H7 (cell line): ENCODE data around the gene PRRG2. TPM values are rescaled to one million over a fixed set of nuclear protein-coding genes. Genes with fewer than 3 reads are reported as not detected.

Experiments used
- DNase-seq: peaks from one replicate; pipeline ENCODE4 v3.0.0; 2012
- H3K27me3 ChIP-seq: 2 replicates; pipeline ENCODE4 v1.6.0; 2011; ENCODE audit warnings: mild to moderate bottlenecking, low read length; ENCODE audit not compliant: control insufficient read depth, insufficient read depth
- H3K36me3 ChIP-seq: replicated peaks from 2 replicates; pipeline ENCODE4 v1.5.1; 2011; ENCODE audit warnings: low read length; ENCODE audit not compliant: control insufficient read depth, insufficient read depth
- H3K4me3 ChIP-seq: 2 replicates; pipeline ENCODE4 v1.5.1; 2011; ENCODE audit warnings: low read depth, mild to moderate bottlenecking, control low read depth, low read length, moderate library complexity; ENCODE audit not compliant: insufficient read depth
- total RNA-seq: library from RNA; depleted of rRNA; stranded (reverse); fragments of >200 nt; shearing (Covaris generic); gene quantifications from 2 replicates; pipeline ENCODE4 v1.2.3, GENCODE V29; 2014; rRNA removed

PRRG2 gene
- total RNA-seq: 0.55 and 1.2 TPM in 2 replicates

DNA sequence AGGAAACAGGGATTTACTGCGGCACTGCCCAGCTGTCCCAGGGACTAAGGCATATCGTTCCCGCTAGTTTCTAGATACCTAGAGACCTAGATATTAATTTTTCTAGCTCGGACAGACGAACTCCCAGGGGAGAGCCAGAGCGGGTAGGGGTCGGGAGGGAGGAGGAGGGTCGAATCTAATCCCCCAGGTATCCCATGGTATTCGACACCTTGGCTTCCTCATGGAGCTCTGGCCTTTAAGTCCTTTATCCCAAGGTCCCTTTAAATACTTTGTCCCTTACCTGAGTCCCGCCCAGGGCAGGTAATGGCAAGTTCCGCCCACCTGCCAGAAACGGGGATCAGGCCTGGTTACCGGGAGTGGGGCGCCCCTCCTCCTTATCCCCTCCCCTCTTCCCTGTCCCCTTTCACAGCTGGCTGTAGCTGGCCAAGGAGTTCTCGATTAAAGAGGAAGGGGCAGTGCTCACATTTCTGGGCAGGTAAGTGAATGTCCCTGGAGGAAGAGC lies at the start of gene PRRG2:
PRRG2 (plus strand) TSS at position 310 of the 502 bp plus-strand sequence. CDS start 1,904 bp downstream, outside the sequence.
- peak within 1 kb of the TSS; percentile 93 for H3K4me3 ChIP-seq
- H3K27me3 ChIP-seq: no peaks in the 10 kb centered on the region
- peak; percentile 53 for DNase-seq
- H3K36me3 ChIP-seq: peaks cover 1% of the 10 kb centered on the region

DNA sequence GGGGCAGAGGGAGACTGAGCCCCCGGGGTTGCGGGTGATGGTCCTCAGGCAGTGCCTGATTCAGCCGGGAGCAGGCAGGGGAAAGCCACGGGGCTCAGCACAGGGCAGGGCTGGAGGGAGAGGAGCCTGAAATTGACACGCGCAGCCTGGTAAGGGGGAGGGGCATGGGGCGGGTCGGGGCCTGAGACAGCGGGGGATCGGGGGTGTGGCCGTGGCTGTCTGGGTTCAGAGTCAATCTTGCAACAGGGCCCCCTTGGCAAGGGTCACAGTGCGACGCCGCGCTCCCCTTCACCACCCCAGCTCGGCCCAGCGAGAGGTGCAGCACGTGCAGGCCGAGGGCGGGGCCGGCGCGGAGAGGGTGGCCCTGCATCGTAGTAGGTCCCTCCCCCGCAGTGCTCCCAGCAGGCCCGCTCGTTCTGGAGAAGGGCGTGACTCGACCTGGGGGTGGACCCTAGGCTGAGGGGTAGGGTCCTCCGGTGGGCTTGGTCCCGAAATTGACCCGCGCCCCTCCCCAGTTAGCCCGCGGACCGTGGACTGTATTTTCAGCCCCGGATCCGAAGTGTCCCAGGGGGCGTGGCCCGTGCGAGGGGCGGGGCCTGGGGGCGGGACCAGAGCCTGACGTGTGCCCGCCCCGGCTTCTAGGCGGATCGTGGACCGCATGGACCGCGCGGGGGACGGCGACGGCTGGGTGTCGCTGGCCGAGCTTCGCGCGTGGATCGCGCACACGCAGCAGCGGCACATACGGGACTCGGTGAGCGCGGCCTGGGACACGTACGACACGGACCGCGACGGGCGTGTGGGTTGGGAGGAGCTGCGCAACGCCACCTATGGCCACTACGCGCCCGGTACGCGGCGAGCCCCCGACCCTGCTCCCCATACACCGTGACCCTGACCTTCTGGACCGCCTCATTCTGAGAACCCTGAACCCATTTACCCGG lies 47.3 kb upstream of the PRRG2 start:
- H3K36me3 ChIP-seq: no peaks in the 10 kb centered on the region
- H3K27me3 ChIP-seq: peaks cover 3% of the 10 kb centered on the region; the same call in 1 of the 2 replicates
- peak; percentile 96 for DNase-seq

DNA sequence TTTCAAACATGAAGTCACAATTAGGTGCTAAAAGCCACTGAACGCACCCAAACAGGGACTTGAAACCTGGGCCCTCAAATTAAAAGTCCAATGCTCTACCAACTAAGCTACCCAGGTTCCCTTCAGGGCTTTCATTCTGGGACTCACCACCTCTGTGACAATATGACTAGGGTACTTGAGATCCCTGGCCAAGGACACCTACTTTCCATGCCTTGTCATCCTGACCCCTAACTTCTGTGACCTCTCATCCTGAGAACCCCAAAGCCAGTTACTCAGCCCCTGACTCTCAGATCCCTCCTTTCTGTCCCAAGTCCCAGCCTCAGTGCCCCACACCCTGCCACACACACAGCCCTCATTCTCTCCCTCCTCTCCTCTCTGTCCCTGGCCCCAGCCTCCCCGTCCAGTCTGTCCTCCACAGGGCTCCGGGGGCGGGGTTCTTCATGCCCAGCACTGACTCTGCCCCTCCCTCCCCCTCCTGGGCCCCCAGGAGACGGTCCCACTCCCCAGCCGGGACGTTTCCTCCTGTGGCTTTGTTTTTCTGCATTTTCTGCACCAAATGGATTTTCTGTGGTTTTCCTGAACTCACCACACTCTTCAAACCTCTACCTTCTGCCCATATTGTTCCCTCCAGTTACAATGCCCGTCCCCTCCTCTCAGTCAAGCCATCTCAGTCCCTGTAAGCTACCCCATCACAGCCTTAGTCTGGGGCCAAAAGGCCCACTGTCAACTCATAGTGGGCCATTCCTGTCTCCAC lies 46.3 kb upstream of the PRRG2 start:
- peaks cover 3% of the 10 kb centered on the region; the same call in 1 of the 2 replicates for H3K27me3 ChIP-seq
- H3K4me3 ChIP-seq: no peak overlapping the region
- no peaks in the 10 kb centered on the region for H3K36me3 ChIP-seq
- DNase-seq: peak; percentile 64

More for the DNA sequence above, 47.3 kb upstream of the PRRG2 start:
- peak overlapping the region; percentile 68 for H3K4me3 ChIP-seq

DNA sequence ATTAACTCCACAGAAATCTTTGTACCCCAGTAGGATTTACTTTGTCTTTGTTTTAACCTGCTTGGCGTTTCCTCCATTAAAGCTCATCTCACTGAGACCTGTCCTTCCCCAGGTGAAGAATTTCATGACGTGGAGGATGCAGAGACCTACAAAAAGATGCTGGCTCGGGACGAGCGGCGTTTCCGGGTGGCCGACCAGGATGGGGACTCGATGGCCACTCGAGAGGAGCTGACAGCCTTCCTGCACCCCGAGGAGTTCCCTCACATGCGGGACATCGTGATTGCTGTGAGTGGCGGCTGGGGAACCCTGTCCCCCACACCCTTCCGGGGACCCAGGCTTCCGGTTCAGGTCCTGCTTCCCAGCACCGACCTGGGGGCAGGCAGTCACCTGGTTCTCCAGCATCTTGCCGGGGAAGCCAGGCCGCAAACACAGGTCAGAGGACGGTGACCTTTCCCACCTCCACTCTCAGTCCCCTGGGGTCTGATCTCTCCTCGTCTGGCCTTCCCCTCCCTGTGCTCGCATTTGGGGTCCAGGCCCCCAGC lies 44.1 kb upstream of the PRRG2 start:
- Histone ChIP-seq H3K36me3 (peaks cover under 1% of the 10 kb centered on the region; the same call in 1 of the 2 replicates), H3K27me3 (peaks cover 3% of the 10 kb centered on the region; the same call in 1 of the 2 replicates), H3K4me3 (no peak overlapping the region)
- DNase-seq: no peak

DNA sequence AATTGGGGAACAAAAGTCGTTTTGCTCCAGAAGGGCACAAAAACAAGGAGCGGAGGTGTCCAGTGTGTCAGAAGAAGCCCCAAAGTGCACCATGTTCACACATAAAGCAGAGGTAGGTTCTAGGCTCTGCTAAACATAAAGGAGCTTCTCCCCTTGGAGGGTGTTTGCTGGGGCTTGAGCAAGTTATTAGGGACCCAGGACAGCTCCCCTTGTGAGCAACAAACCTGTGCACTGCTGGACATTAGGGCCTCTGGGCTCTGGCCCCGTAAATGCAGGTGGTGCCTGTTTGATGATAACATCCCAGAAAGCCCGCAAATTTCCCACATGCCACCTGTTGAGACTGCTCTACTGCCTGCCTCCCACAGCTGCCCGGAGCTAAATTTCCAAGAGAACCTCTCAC lies 42.5 kb upstream of the PRRG2 start:
- H3K4me3 ChIP-seq: no peak overlapping the region
- peaks cover 1% of the 10 kb centered on the region; the same call in 1 of the 2 replicates for H3K36me3 ChIP-seq
- DNase-seq: no peak
- H3K27me3 ChIP-seq: peaks cover 3% of the 10 kb centered on the region; the same call in 1 of the 2 replicates

DNA sequence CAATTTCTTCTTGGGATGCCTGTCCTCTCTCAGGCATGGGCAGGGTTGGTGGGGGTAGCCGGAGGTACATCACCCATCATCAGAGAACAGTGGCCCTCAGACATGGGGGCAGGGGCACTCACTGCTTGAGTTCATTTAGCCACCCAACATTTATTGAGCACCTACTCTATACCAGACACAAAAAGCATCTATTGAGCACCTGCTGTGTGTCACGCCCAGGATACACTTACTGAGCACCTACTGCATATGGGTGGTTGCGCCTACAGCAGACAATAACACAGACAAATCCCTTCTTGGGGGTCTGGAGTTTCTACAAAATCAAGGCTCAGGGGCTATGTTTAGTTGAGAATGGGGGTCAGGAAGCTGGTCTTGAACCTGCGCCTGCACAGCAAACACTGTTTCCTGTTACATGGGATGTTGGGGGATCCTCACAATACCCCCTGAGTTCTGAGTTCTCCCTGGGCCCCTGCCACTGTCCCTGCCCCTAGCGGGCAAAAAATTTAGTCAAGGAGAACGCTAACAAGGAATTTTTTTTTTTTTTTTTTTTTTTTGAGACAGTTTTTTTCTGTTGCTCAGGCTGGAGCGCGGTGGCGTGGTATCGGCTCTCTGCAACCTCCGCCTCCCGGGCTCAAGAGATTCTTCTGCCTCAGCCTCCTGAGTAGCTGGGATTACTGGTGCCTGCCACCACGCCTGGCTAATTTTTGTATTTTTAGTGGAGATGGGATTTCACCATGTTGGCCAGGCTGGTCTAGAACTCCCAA lies 41.7 kb upstream of the PRRG2 start:
- peaks cover 1% of the 10 kb centered on the region; the same call in 1 of the 2 replicates for H3K36me3 ChIP-seq

DNA sequence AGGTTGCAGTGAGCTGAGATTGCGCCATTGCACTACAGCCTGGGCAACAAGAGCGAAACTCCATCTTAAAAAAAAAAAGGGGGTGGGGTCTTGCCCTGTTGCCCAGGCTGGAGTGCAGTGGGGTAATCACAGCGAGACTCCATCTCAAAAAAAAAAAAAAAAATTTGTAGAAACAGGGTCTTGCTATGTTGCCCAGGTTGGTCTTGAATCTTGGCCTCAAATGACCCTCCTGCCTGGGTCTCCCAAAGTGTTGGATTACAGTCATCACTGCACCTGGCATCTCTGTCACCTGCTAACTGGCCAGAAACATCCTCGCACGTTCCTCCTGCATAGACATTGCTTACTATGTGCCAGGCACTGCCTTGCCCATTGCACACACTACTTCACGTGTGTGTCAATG lies 39.2 kb upstream of the PRRG2 start:
- Histone ChIP-seq H3K27me3 (no peaks in the 10 kb centered on the region), H3K4me3 (no peak overlapping the region), H3K36me3 (peaks cover 1% of the 10 kb centered on the region; the same call in 1 of the 2 replicates)
- no peak for DNase-seq

More for the DNA sequence above, 41.7 kb upstream of the PRRG2 start:
- DNase-seq: no peak
- Histone ChIP-seq H3K27me3 (peaks cover 2% of the 10 kb centered on the region; the same call in 1 of the 2 replicates), H3K4me3 (no peak overlapping the region)

DNA sequence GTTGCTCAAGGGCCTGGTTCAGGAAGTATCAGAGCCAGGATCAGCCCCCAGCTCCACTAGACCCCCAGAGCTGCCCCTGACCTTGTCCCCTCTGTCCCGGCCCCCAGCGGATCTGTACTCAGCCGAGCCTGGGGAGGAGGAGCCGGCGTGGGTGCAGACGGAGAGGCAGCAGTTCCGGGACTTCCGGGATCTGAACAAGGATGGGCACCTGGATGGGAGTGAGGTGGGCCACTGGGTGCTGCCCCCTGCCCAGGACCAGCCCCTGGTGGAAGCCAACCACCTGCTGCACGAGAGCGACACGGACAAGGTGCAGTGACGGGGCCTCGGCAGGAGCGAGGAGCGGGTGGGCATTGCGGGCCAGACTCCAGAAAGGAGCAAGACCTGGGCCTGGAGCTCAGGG lies 38.7 kb upstream of the PRRG2 start:
- no peaks in the 10 kb centered on the region for H3K27me3 ChIP-seq
- H3K36me3 ChIP-seq: peaks cover 1% of the 10 kb centered on the region; the same call in 1 of the 2 replicates
- DNase-seq: peak; percentile 43
- no peak overlapping the region for H3K4me3 ChIP-seq

DNA sequence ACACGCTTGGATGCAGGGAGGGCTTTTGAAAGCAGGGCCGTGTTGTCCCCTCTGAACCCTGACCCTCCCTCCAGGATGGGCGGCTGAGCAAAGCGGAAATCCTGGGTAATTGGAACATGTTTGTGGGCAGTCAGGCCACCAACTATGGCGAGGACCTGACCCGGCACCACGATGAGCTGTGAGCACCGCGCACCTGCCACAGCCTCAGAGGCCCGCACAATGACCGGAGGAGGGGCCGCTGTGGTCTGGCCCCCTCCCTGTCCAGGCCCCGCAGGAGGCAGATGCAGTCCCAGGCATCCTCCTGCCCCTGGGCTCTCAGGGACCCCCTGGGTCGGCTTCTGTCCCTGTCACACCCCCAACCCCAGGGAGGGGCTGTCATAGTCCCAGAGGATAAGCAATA lies 38.1 kb upstream of the PRRG2 start:
- Histone ChIP-seq H3K36me3 (peaks cover 1% of the 10 kb centered on the region; the same call in 1 of the 2 replicates), H3K27me3 (no peaks in the 10 kb centered on the region), H3K4me3 (no peak overlapping the region)
- DNase-seq: peak; percentile 50

DNA sequence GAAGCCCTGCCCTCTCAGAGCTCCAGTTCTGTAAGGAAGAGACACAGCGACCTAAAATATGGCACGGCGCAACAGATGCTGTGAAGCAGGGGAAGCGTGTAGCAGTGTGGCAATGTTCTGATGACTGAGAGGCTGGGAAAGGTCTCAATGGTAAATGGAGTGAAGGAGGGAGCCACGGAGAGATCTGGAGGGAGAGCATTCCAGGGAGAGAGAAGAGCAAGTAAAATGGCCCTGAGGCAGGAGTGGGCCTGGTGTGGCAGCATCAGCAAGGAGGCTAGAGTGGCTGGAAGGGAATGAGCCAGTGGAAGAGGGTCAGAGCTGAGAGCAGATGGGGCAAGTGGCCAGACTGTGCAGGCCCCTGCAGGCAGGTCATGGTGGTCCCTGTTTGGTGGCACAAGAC lies 37.0 kb upstream of the PRRG2 start:
- Histone ChIP-seq H3K36me3 (peaks cover 1% of the 10 kb centered on the region; the same call in 1 of the 2 replicates), H3K27me3 (no peaks in the 10 kb centered on the region), H3K4me3 (no peak overlapping the region)
- DNase-seq: no peak

DNA sequence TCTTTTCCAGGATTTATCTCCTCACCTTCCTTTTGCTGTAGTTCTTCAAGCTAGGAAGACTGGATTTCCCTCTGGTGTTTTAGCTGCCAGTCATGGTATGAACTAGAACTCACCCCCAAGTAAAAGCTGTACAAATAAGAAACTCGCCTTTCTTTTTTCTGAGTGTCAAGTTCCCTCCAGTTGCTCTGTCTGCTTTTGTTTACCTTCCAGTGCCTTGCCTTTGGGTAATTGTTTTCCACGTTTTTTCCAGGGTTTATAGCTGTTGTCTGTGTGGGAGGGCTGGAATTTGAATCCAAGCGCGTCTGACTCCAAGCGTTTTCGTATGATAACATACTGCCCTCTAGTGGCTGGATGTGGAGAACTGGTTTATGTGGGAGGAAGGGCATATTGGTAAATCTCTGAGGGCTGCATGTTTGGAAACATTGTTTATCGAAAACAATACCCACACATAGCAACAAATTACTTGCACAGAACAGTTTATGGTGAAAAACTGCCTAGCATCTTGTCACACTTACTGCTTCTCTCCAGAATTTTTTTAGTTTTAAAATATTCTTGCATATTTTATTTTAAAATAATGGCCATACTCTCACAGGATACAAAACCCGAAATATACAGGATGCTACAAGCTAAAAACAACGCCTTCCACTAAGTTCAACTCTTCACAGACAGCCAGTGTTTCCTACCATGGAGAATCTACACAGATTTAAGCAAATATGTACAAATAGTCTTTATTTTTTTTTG lies 34.1 kb upstream of the PRRG2 start:
- no peak overlapping the region for H3K4me3 ChIP-seq

DNA sequence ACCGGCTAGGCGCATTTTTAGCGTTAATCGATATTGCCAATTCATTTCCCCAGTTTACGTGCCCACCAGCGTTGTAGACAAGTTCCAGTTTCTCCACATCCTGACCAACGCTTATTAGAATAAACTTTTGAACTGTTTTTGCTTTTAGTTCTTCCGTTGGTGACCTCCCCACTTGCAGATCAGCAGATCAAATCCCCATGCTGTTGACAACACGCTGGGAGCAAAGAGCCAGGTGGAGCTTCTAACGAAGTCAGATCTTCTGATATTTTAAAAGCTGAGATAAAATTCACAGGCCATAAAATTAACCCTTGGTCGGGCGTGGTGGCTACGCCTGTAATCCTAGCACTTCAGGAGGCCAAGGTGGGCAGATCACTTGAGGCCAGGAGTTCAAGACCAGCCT lies 32.1 kb upstream of the PRRG2 start:
- DNase-seq: peak; percentile 7
- H3K4me3 ChIP-seq: no peak overlapping the region

More for the DNA sequence above, 34.1 kb upstream of the PRRG2 start:
- peak; percentile 89 for DNase-seq
- Histone ChIP-seq H3K27me3 (no peaks in the 10 kb centered on the region), H3K36me3 (0 out of 2 replicates have a peak, but pooled peaks cover under 1% of the 10 kb centered on the region)

DNA sequence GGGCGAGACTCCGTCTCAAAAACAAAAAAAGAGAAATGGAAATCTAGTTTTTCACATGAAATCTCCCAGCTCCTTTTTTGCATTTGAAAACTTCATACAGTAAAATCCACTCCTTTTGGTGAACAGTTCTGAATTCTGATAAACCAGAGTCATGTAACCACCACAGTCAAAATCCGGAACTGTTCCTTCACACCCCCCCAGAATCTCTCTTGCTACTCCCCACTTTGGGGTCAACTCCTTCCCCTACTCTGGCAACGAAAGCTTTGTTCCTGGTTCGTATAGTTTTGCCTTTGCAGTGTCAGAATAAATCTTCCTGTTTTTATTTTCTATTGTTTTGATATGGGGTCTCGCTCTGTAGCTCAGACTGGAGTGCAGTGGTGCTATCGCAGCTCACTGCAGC lies 29.6 kb upstream of the PRRG2 start:
- Histone ChIP-seq H3K27me3 (no peaks in the 10 kb centered on the region), H3K4me3 (no peak overlapping the region), H3K36me3 (peaks cover 2% of the 10 kb centered on the region)
- no peak for DNase-seq

More for the DNA sequence above, 32.1 kb upstream of the PRRG2 start:
- H3K36me3 ChIP-seq: no peaks in the 10 kb centered on the region
- H3K27me3 ChIP-seq: no peaks in the 10 kb centered on the region
